ENCODE data around the gene PPP1CA. TPM values are rescaled to one million over a fixed set of nuclear protein-coding genes. Genes with fewer than 3 reads are reported as not detected.

Gene PPP1CA
- total RNA-seq, 1 donor from 2014 or later: 124 TPM

GRCh38 chr11:67369801-67370284 lies 31.8 kb downstream of the PPP1CA start:
- no peak for DNase-seq (ENCODE audit: low spot score)

DNA sequence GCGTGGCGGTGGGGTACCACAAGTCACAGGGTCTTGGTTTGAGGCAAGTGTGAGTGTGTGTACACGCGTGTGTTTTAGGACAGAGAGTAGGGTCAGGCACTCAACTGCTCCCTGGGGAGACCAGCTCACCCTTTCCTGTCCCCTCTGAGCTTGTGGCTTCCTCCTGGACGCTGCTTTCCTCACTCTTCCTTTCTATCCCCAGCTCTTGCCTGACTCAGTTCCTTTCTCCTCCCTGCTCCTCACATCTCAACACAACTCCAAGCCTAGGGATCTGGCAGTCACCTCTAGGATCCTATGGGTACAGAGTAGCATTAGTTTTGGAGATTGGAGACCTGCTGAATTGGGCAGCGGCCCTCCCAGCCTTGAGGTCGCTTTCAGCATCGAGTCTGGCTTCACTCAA lies 32.4 kb downstream of the PPP1CA start:
- DNase-seq (ENCODE audit: low spot score): no peak

DNA sequence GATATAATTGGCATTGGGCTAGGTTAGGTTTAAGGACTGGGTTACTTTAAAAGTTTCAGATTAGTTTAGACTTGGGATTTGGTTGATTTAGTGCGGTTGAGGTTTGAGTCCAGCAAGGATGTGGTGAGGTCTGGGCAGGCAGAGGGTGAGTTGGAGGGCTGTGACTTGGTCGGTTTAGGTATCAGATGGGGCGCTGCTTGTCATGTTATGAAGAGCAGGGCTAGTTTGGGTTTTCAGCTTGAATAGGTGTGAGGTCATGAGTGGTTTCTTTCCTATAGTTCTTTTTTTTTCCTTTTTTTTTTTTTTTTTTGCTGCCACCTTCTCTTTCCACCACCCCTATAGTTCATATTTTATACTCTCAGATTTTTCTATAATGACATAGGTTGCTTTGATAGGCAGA lies 33.0 kb downstream of the PPP1CA start:
- DNase-seq (ENCODE audit: low spot score): no peak

GRCh38 chr11:67367761-67368227 lies 33.9 kb downstream of the PPP1CA start:
- no peak for DNase-seq (ENCODE audit: low spot score)

GRCh38 chr11:67366961-67367760 lies 34.5 kb downstream of the PPP1CA start:
- DNase-seq (ENCODE audit: low spot score): no peak

- no peak for DNase-seq (ENCODE audit: low spot score)
These were observed 35.1 kb downstream of the PPP1CA start for GRCh38 chr11:67366546-67366945.

DNA sequence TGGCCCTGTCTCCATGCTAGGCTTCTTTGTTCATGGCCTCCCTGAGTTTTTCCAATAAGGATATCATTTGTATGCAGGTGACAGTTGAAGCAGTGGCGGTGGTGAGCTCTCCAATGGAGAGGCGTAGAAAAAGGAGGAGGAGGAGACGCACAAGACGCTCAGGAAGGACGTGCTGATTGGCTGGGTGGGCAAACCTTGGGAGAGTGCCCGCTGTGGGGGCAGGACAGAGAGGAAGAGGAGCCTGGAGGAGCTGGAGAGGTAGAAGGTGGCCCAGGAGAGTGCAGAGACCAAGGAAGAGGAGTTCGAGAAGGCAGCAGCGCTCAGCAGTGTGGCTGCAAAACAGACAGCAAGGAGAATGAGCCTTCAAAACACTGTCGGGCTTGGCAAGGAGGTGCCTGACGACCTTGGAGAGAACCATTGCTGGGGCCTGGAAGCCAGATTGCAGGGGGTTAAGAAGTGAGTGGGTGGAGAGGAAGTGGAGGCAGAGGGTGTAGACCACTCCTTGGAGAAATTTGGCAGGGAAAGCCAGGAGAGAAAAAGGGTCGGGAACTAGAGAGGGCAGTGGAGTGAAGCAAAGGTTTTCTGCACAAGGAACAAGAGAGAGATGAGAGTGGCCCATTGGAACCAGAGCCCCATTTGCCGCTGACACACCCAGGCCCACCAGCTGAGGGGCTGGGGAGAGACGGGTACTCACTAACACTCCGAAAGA lies 35.8 kb downstream of the PPP1CA start:
- DNase-seq (ENCODE audit: low spot score): no peak

- no peak for DNase-seq (ENCODE audit: low spot score)
These were observed 36.6 kb downstream of the PPP1CA start for GRCh38 chr11:67364783-67365722.

DNA sequence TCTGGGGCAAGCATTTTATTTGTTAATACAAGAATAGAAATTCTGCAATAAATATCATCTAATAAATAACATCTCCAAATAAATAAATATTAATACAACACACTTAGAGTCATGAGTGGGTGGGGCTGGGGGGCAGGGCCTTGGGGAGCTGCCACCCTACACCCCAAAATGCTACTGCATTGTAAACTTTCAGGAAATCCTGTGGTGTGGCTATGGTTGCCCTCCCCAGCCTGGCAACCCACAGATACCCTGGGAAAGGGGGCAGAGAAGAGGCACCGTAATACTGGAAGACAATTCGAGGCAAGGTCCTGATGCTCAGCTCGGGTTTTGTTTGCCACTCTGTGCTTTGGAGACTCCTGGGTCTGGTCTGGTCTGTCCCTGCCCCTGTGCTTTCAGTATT lies 37.5 kb downstream of the PPP1CA start:
- no peak for DNase-seq (ENCODE audit: low spot score)

- no peak for DNase-seq (ENCODE audit: low spot score)
These were observed 43.6 kb downstream of the PPP1CA start for GRCh38 chr11:67357831-67358670.

GRCh38 chr11:67356864-67357561 lies 44.6 kb downstream of the PPP1CA start:
- peak; percentile 79 for DNase-seq (ENCODE audit: low spot score)

GRCh38 chr11:67356387-67356863 lies 45.2 kb downstream of the PPP1CA start:
- DNase-seq (ENCODE audit: low spot score): no peak

GRCh38 chr11:67355794-67356386 lies 45.8 kb downstream of the PPP1CA start:
- no peak for DNase-seq (ENCODE audit: low spot score)

DNA sequence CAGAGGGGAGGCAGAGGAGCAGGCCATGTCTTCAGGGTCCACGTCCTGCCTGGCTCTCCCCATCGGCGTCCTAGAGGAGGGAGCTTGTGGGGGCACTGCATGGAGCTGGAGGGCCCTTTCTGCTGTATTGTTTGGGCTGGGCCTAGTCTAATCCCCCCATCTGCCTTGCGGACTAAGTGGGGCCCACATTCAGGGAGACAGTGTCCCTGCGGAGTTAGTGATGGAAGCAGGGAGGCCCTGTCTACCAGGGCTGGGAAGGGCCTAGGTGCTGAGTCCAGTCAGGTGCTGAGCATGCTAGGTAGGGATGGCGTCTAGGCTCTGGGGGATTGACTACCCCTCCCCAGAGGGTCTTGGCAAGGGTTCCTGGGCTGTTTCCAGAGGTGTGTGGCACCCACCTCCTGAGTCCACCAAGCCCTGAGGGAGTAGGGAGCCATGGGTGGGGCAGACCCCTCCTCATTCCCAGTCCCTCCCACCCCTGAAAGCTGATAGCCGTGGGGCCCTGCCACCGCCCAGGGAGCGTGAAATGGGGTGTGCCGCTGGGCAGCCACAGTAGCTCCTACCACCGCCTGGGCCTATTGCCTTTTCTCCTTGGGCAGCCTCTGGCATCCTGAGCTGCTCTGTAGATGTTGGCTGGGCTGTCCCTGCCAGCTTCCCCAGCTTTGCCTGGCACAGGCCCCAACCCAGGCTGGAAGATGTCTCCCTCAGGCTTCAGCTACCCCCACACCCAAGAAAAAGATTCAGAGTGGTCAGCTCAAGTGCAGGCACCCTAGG lies 46.5 kb downstream of the PPP1CA start:
- DNase-seq (ENCODE audit: low spot score): no peak

DNA sequence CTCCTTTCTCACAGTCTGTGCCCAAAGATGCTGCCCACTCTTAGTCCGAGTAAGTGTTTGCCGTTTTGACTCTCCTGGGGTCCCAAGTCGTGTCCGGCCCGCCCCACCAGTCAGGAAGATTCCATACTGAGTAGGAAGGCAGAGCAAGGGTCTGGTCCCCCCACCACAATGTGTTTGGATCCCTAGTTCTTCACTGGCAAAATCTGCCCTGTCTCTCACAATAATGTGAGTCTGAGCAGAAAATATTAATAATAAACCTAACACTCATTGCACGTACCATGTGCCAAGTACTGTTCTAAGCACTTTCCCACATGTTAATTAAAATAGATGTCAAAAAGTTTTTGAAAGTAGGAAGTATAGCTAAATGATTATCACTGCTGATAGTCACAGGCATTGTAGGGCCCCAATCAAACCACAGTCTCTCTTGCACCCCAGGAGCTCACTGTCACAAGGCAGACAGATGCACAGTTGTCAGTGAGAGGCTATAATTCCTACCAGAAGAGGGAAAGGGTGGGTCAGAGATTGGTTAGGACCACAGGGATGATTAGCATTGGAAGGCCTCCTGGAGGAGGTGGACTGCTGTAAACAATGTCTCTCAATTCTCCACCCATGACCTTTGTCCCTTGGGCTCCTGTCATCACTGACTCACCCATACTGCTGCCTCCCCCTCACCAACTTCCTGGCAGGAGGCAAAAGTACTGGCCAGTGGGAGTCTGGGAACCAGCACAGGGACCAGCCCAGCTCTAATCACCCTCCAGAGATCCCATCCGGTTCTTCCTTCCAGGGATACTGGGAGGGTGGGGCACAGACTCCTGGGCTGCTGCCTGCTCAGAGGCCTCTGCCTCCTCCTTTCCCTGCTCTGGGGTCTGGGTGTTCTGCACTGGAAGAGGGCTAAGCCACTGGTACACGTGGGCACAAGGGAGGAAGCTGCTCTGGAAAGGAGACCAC lies 47.3 kb downstream of the PPP1CA start:
- DNase-seq (ENCODE audit: low spot score): peak; percentile 68

DNA sequence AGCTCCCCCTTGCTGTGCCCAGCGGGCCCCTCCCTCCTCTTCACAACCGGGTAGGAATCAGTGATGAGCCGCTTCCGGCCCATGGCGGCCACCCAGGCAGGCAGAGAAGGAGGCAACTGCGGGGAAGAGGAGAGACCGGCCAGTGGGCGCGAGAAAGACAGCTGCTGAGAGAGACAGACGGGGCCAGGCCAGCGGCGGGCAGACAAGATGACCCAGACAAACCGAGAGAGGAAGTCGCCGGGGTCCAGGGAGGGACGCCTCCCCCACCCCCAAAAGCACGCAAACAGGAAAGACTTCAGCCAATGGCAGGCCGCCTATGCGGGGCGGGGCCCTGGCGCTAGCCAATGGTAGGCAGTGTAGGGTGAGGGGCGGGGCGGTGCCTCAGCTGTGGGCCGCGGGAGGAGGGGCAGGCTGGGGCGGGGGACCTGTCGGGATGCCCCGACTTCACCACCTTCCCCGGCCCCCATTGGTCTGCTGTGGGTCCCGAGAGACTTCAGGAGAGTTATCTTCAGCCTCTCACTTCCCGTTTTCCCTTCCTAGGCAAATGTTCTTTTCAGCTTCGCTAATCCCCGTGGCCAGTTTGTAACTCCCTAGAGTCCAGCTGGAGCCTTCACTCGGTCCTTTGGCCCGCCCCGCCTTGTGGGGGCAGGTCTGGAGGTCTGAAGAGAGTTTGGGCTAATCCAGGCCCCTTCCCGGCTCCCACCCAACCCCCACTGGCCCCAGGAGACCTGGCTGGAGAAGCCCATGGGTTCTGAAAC lies 48.2 kb downstream of the PPP1CA start, which contains the start of gene POLD4:
Gene POLD4, minus strand, starts transcription at position 230 of the 758 bp plus-strand sequence. Its CDS starts 147 bp downstream, at position 83.
- DNase-seq (ENCODE audit: low spot score): peak; percentile 99

Data from ureter (tissue), 1 donor.